Measurements from ENCODE around the gene OAF. TPM values are rescaled to one million over a fixed set of nuclear protein-coding genes. Genes with fewer than 3 reads are reported as not detected.
"Not testable (repeated sequence)": the region's sequence is repeated elsewhere in the genome, so short reads cannot be mapped to it uniquely, and the experiment has no call there.

OAF gene
- total and polyA plus RNA-seq, 3 experiments from 2014 or later: 2.6 to 3.4 (median 3.0) TPM

DNA sequence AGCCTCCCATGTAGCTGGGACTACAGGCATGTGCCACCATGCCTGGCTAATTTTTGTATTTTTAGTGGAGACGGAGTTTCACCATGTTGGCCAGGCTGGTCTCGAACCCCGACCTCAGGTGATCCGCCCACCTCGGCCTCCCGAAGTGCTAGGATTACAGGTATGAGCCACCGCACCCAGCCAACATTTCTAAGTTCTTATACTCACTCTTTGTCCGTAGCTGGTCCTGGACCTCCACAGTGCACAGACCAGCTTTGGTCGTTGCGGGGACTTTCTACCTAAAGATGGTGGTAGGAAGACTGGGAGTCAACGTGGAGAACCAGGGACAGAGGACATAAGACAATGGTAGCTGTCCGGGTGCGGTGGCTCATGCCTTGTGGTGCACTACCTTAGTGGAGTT, 42.5 kb downstream of the OAF start:
- H3K36me3 ChIP-seq (ENCODE audit: insufficient read depth, low read length); H3K4me1 ChIP-seq (ENCODE audit: insufficient read depth, low read length); CTCF ChIA-PET; H3K9me3 ChIP-seq (ENCODE audit: low read length); POLR2A ChIA-PET; H3K27me3 ChIP-seq (ENCODE audit: insufficient read depth, low read length, poor library complexity, severe bottlenecking); H3K27ac ChIP-seq (ENCODE audit: low read depth, low read length); H3K36me3 Mint-ChIP-seq; H3K9me3 Mint-ChIP-seq; H3K4me3 Mint-ChIP-seq; H3K4me3 ChIP-seq (ENCODE audit: low read length); DNase-seq: not testable (repeated sequence)
- peaks cover 8 to 21% (median 11%) of the 10 kb centered on the region in 3 donors for H3K4me1 Mint-ChIP-seq
- peak overlapping the region in 1 of 8 donors; percentile 41 for H3K27ac Mint-ChIP-seq
- H3K27me3 Mint-ChIP-seq: peaks cover 18 to 61% of the 10 kb centered on the region in 2 donors

DNA sequence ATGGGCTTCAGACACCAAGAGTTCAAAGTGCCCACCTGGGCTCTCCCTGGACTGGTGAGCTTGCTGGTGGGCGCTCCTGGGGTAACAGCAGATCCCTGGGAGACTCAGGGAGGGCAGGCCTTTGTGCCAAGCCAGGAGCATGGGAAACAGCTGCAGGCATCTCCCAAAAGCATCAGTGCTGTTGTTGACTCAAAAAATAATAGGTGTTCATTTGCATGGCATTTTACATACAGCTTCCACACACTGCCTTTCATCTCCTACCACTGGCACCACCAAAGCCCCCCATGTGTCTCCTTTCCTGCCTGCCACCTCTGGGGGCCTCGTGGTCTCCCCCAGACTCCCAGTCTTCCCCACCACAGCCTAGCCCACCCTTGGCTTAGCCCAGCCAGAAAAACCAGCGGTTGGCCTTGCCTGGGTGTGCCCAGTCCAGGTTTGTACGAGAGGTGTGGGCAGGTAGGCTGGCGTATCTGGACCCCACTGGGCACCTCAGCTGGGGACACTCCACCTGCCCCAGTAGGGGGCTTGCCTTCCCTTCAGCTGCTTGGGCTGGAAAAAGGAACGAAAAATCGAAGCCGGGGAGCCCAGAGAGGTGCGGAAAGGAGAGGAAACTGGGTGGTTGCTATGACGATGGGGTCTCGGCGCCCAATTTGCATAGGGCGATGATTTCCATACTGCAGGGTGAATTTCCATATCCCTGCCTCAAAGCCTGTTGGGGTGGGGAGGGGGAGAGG, 44.1 kb downstream of the OAF start:
- no peaks in the 10 kb centered on the region for H3K9me3 ChIP-seq (ENCODE audit: low read length)
- no peaks in the 10 kb centered on the region for H3K4me1 ChIP-seq (ENCODE audit: insufficient read depth, low read length)
- H3K4me3 Mint-ChIP-seq: no peak overlapping the region
- H3K36me3 Mint-ChIP-seq: no peaks in the 10 kb centered on the region
- POLR2A ChIA-PET: no interaction called here
- no peak overlapping the region for H3K27ac Mint-ChIP-seq
- H3K27me3 ChIP-seq (ENCODE audit: insufficient read depth, low read length, poor library complexity, severe bottlenecking): peaks cover 3% of the 10 kb centered on the region
- DNase-seq: no peak
- H3K4me1 Mint-ChIP-seq: peaks cover 0 to 7% (median 2%) of the 10 kb centered on the region in 3 donors
- H3K27me3 Mint-ChIP-seq: peaks cover 20 to 65% of the 10 kb centered on the region in 2 donors
- no peak overlapping the region for H3K27ac ChIP-seq (ENCODE audit: low read depth, low read length)
- CTCF ChIA-PET: no interaction called here
- H3K4me3 ChIP-seq (ENCODE audit: low read length): no peak overlapping the region
- H3K36me3 ChIP-seq (ENCODE audit: insufficient read depth, low read length): no peaks in the 10 kb centered on the region
- no peaks in the 10 kb centered on the region for H3K9me3 Mint-ChIP-seq

DNA sequence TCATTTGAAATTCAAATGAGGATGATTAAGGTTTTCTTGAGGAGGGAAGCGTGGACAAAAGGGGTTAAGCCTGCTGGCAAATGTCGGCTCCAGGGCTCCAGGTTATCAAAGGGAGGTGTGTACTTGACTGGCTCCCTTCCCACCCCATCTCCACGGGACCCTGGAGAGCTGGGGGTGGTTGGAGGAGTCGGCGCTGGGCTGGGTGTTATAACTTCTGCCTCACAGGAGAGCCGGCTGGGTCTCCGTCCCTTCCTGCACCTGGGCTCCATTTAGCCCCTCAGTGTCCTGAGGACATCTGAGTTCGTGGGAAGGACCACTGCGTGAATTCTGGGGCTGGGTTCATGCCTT, 44.7 kb downstream of the OAF start:
- H3K36me3 ChIP-seq (ENCODE audit: insufficient read depth, low read length): no peaks in the 10 kb centered on the region
- DNase-seq: no peak
- no peaks in the 10 kb centered on the region for H3K9me3 Mint-ChIP-seq
- no peak overlapping the region for H3K4me3 Mint-ChIP-seq
- no peak overlapping the region for H3K27ac Mint-ChIP-seq
- H3K27me3 Mint-ChIP-seq: peaks cover 20 to 61% of the 10 kb centered on the region in 2 donors
- H3K4me1 Mint-ChIP-seq: peaks cover 0 to 4% (median 2%) of the 10 kb centered on the region in 3 donors
- ChIA-PET CTCF (no interaction called here), POLR2A (no interaction called here)
- no peaks in the 10 kb centered on the region for H3K36me3 Mint-ChIP-seq
- no peaks in the 10 kb centered on the region for H3K4me1 ChIP-seq (ENCODE audit: insufficient read depth, low read length)
- H3K9me3 ChIP-seq (ENCODE audit: low read length): no peaks in the 10 kb centered on the region
- no peak overlapping the region for H3K27ac ChIP-seq (ENCODE audit: low read depth, low read length)
- H3K4me3 ChIP-seq (ENCODE audit: low read length): no peak overlapping the region
- peaks cover 4% of the 10 kb centered on the region for H3K27me3 ChIP-seq (ENCODE audit: insufficient read depth, low read length, poor library complexity, severe bottlenecking)

DNA sequence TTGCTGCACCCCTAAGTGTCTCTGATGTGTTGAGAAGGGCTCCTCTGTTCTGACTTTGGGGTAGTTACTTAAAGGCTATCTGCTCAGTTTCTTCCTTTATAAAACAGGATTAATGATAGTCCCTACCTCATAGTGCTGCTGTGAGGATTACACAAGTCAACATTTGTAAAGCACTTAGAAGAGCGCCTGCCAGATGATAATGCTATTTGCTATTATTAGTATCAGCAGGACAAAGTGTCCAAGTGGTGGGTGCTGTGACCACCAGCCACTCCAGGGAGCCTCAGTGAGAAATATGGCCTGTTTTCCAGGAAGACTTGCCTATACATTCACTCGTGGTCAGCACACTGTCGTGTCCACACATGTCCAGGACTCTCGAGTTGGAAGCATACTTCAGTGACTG, 45.3 kb downstream of the OAF start:
- ChIA-PET POLR2A (no interaction called here), CTCF (no interaction called here)
- DNase-seq: no peak
- Histone ChIP-seq H3K4me1 (ENCODE audit: insufficient read depth, low read length) (no peaks in the 10 kb centered on the region), H3K27me3 (ENCODE audit: insufficient read depth, low read length, poor library complexity, severe bottlenecking) (peaks cover 4% of the 10 kb centered on the region), H3K9me3 (ENCODE audit: low read length) (no peaks in the 10 kb centered on the region), H3K27ac (ENCODE audit: low read depth, low read length) (no peak overlapping the region), H3K36me3 (ENCODE audit: insufficient read depth, low read length) (no peaks in the 10 kb centered on the region), H3K4me3 (ENCODE audit: low read length) (no peak overlapping the region)
- Mint-ChIP-seq H3K9me3 (no peaks in the 10 kb centered on the region), H3K27ac (no peak overlapping the region), H3K36me3 (no peaks in the 10 kb centered on the region), H3K27me3 (peaks cover 18 to 62% of the 10 kb centered on the region in 2 donors), H3K4me3 (no peak overlapping the region), H3K4me1 (peaks cover 0 to 4% (median 2%) of the 10 kb centered on the region in 3 donors)

DNA sequence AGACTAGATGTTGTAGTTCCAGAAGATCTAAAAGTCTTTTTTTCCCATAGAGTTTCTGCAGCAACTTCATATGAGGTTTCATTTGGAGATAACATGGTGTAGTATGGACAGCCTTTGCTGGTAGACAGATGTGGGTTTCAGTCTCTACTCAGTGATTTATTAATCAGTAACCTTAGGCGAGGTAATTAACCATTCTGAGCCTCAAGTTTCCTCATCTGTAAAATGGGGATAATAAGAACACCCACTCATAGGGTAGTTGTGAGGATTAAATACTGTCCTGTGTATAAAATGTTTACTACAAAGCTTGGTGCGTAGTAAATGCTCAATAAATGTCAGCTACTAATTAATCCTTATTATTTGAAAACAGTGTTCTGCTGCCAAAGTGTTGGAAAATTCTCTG, 45.9 kb downstream of the OAF start:
- POLR2A ChIA-PET: no interaction called here
- CTCF ChIA-PET: interaction anchor here (1.1 kb wide), 1 partner anchor 8 kb away, joined by 3 read pairs; no protein-coding TSS in a partner anchor
- H3K9me3 Mint-ChIP-seq: no peaks in the 10 kb centered on the region

DNA sequence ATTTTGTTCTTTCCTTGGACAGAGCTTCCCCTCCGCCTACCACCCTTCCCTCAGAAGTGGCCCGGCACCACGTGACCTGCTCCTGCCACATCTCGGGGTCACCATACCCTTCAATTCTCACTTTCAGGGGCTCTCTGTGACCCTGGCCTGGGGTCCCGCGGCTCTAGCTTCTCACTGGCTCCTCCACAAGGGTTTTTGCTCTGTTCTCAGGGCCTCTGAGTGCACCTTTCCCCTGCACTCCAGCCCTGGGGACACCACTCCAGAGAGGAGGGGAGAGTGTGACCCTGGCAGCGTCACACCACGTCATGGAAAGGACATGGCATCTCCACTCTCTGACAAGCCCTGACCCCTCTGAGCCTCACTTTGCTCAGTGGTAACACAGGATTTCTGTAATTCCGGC, 46.5 kb downstream of the OAF start:
- no peaks in the 10 kb centered on the region for H3K36me3 ChIP-seq (ENCODE audit: insufficient read depth, low read length)
- H3K4me3 ChIP-seq (ENCODE audit: low read length): no peak overlapping the region
- ChIA-PET CTCF (interaction anchor here (1.1 kb wide), 1 partner anchor 9 kb away, joined by 3 read pairs; no protein-coding TSS in a partner anchor), POLR2A (no interaction called here)
- peak overlapping the region in 1 of 8 donors; percentile 3 for H3K27ac Mint-ChIP-seq
- H3K9me3 Mint-ChIP-seq: no peaks in the 10 kb centered on the region
- no peak overlapping the region for H3K27ac ChIP-seq (ENCODE audit: low read depth, low read length)
- peaks cover 0 to 4% (median 2%) of the 10 kb centered on the region in 3 donors for H3K4me1 Mint-ChIP-seq
- H3K9me3 ChIP-seq (ENCODE audit: low read length): no peaks in the 10 kb centered on the region
- no peaks in the 10 kb centered on the region for H3K36me3 Mint-ChIP-seq
- H3K4me3 Mint-ChIP-seq: no peak overlapping the region
- H3K4me1 ChIP-seq (ENCODE audit: insufficient read depth, low read length): no peaks in the 10 kb centered on the region
- peaks cover 17 to 65% of the 10 kb centered on the region in 2 donors for H3K27me3 Mint-ChIP-seq
- no peak for DNase-seq
- peaks cover 4% of the 10 kb centered on the region for H3K27me3 ChIP-seq (ENCODE audit: insufficient read depth, low read length, poor library complexity, severe bottlenecking)

More for the DNA sequence above, 45.9 kb downstream of the OAF start:
- H3K4me1 ChIP-seq (ENCODE audit: insufficient read depth, low read length): no peaks in the 10 kb centered on the region
- H3K36me3 Mint-ChIP-seq: no peaks in the 10 kb centered on the region
- H3K27me3 Mint-ChIP-seq: peaks cover 20 to 66% of the 10 kb centered on the region in 2 donors
- DNase-seq: no peak
- H3K27ac ChIP-seq (ENCODE audit: low read depth, low read length): no peak overlapping the region
- H3K4me3 Mint-ChIP-seq: no peak overlapping the region
- peaks cover 0 to 4% (median 2%) of the 10 kb centered on the region in 3 donors for H3K4me1 Mint-ChIP-seq
- peaks cover 4% of the 10 kb centered on the region for H3K27me3 ChIP-seq (ENCODE audit: insufficient read depth, low read length, poor library complexity, severe bottlenecking)
- H3K36me3 ChIP-seq (ENCODE audit: insufficient read depth, low read length): no peaks in the 10 kb centered on the region
- H3K4me3 ChIP-seq (ENCODE audit: low read length): no peak overlapping the region
- no peaks in the 10 kb centered on the region for H3K9me3 ChIP-seq (ENCODE audit: low read length)
- no peak overlapping the region for H3K27ac Mint-ChIP-seq

DNA sequence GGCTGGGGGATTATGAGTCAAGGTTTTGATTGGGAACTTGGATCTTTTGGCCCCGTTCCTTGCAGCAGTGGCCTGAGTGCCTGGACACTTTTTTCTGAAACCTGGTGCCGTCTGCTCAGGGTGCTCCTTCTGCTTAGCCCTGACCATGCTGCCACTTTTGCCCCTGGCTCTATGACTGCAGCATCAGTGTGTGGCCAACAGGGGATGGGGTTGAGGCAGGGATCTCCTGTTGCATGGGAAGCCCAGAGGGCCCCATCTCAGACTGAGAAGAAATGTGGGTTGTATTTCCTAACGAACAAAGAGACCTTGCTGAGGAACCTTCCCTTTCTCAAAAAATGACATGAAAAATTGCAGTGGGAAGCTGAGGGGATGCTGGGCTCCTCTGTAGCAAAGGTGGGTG, 47.8 kb downstream of the OAF start:
- no peak overlapping the region for H3K27ac Mint-ChIP-seq
- Histone ChIP-seq H3K4me1 (ENCODE audit: insufficient read depth, low read length) (no peaks in the 10 kb centered on the region), H3K4me3 (ENCODE audit: low read length) (no peak overlapping the region), H3K9me3 (ENCODE audit: low read length) (no peaks in the 10 kb centered on the region), H3K36me3 (ENCODE audit: insufficient read depth, low read length) (no peaks in the 10 kb centered on the region), H3K27ac (ENCODE audit: low read depth, low read length) (no peak overlapping the region), H3K27me3 (ENCODE audit: insufficient read depth, low read length, poor library complexity, severe bottlenecking) (peaks cover 4% of the 10 kb centered on the region)
- peaks cover 0 to 4% (median 2%) of the 10 kb centered on the region in 3 donors for H3K4me1 Mint-ChIP-seq
- no peak for DNase-seq
- ChIA-PET CTCF (no interaction called here), POLR2A (no interaction called here)
- H3K27me3 Mint-ChIP-seq: peaks cover 17 to 65% of the 10 kb centered on the region in 2 donors
- H3K36me3 Mint-ChIP-seq: no peaks in the 10 kb centered on the region
- H3K9me3 Mint-ChIP-seq: no peaks in the 10 kb centered on the region
- no peak overlapping the region for H3K4me3 Mint-ChIP-seq

DNA sequence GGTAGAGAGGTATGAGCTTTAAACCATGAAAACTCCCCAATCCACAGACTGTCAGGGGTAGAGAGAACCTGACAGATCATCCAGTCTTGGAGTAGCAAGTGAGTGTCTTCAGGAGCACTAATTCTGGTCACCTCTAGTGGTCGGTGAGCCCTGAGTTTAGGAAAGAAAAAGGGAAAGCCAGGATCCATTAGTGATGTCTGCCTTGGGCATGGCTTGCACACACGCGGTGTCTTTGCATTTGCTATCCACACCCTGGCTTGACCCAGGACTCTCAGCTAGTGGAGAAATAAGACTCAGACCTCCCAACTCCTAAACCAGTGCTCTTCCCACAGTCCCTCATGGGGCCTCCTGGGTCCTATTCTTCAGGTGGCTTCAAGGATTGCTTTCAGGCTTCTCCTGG, 48.4 kb downstream of the OAF start:
- no peaks in the 10 kb centered on the region for H3K4me1 ChIP-seq (ENCODE audit: insufficient read depth, low read length)
- DNase-seq: no peak
- H3K9me3 Mint-ChIP-seq: no peaks in the 10 kb centered on the region
- ChIA-PET POLR2A (no interaction called here), CTCF (no interaction called here)
- peaks cover 0 to 4% (median 2%) of the 10 kb centered on the region in 3 donors for H3K4me1 Mint-ChIP-seq
- H3K36me3 ChIP-seq (ENCODE audit: insufficient read depth, low read length): no peaks in the 10 kb centered on the region
- no peak overlapping the region for H3K27ac ChIP-seq (ENCODE audit: low read depth, low read length)
- H3K27me3 Mint-ChIP-seq: peaks cover 17 to 61% of the 10 kb centered on the region in 2 donors
- no peak overlapping the region for H3K4me3 ChIP-seq (ENCODE audit: low read length)
- H3K36me3 Mint-ChIP-seq: no peaks in the 10 kb centered on the region
- no peak overlapping the region for H3K27ac Mint-ChIP-seq
- no peak overlapping the region for H3K4me3 Mint-ChIP-seq
- H3K9me3 ChIP-seq (ENCODE audit: low read length): no peaks in the 10 kb centered on the region
- H3K27me3 ChIP-seq (ENCODE audit: insufficient read depth, low read length, poor library complexity, severe bottlenecking): peaks cover 4% of the 10 kb centered on the region
